Measurements from ENCODE around the gene NHERF1.

- TF ChIP-seq ZFP30 (CRISPR knock-in tag; IDR thresholded peaks at IDR 0.05) = no peak
- TF ChIP-seq ZFP3 (CRISPR knock-in tag; IDR thresholded peaks at IDR 0.05) = no peak
- TF ChIP-seq ZNF565 (CRISPR knock-in tag; conservative IDR thresholded peaks at IDR 0.05; ENCODE audit: low read depth) = no peak
- TF ChIP-seq ZC3H10 (CRISPR knock-in tag; IDR thresholded peaks at IDR 0.05) = no peak
- TF ChIP-seq PATZ1 (CRISPR knock-in tag; IDR thresholded peaks at IDR 0.05; ENCODE audit: borderline replicate concordance) = no peak
- TF ChIP-seq ISL1 (CRISPR knock-in tag; IDR thresholded peaks at IDR 0.05) = no peak
- no peak for TF ChIP-seq ZNF8 (CRISPR knock-in tag; IDR thresholded peaks at IDR 0.05)
- TF ChIP-seq TOX (CRISPR knock-in tag; IDR thresholded peaks at IDR 0.05; ENCODE audit: borderline replicate concordance) = no peak
- TF ChIP-seq ARNTL (CRISPR knock-in tag; IDR thresholded peaks at IDR 0.05; ENCODE audit: borderline replicate concordance, low read depth) = no peak
These were observed 36.9 kb downstream of the NHERF1 start for GRCh38 chr17:74785096-74785980.

Measured in SK-N-SH treated with all-trans-retinoic acid at 6 μM for 48 hours (cell line).